Adipocyte (in vitro differentiated cells): ENCODE results near the gene PPM1J.

Source experiments
- DNase-seq: peaks from one replicate; pipeline ENCODE4 v3.0.0-alpha.2; 2015; ENCODE audit warnings: low read depth
- H3K27me3 ChIP-seq: replicated peaks from 2 replicates; pipeline ENCODE4 v1.7.0; 2013; ENCODE audit warnings: mild to moderate bottlenecking, low read length, moderate library complexity; ENCODE audit not compliant: control insufficient read depth, insufficient read depth
- H3K36me3 ChIP-seq: 2 replicates; pipeline ENCODE4 v1.7.0; 2013; ENCODE audit warnings: low read length, mild to moderate bottlenecking, moderate library complexity; ENCODE audit not compliant: control insufficient read depth, insufficient read depth, severe bottlenecking
- H3K4me1 ChIP-seq: 2 replicates; pipeline ENCODE4 v1.7.0; 2013; ENCODE audit warnings: mild to moderate bottlenecking, low read length, moderate library complexity; ENCODE audit not compliant: control insufficient read depth, insufficient read depth
- H3K4me3 ChIP-seq: 2 replicates; pipeline ENCODE4 v1.7.0; 2013; ENCODE audit warnings: mild to moderate bottlenecking, low read length, moderate library complexity
- H3K9ac ChIP-seq: 2 replicates; pipeline ENCODE4 v1.7.0; 2013; ENCODE audit warnings: mild to moderate bottlenecking, low read length, moderate library complexity
- H3K9me3 ChIP-seq: 2 replicates; pipeline ENCODE4 v1.7.0; 2013; ENCODE audit warnings: mild to moderate bottlenecking, low read length, moderate library complexity; ENCODE audit not compliant: control insufficient read depth

PPM1J gene

GRCh38 chr1:112715264-112716053 is at the start of gene PPM1J:
Gene PPM1J (minus strand): TSS chr1:112715332. CDS start chr1:112715301, 31 bp downstream.
- Histone ChIP-seq H3K36me3 (no peaks in the 10 kb centered on the region), H3K4me1 (peaks cover 19% of the 10 kb centered on the region), H3K9ac (peak within 1 kb of the TSS; percentile 48), H3K27me3 (peaks cover 3% of the 10 kb centered on the region), H3K4me3 (peak within 1 kb of the TSS; percentile 85), H3K9me3 (no peaks in the 10 kb centered on the region)
- DNase-seq = peak; percentile 93

GRCh38 chr1:112762541-112763500 is 47.7 kb upstream of the PPM1J start:
- DNase-seq = peak; percentile 24
- H3K9ac ChIP-seq = no peak overlapping the region
- peaks cover 4% of the 10 kb centered on the region for H3K27me3 ChIP-seq

GRCh38 chr1:112761714-112762480 is 46.8 kb upstream of the PPM1J start:
- no peak overlapping the region for H3K4me3 ChIP-seq
- H3K9me3 ChIP-seq = no peaks in the 10 kb centered on the region
- no peak for DNase-seq
- peaks cover 9% of the 10 kb centered on the region for H3K27me3 ChIP-seq
- H3K9ac ChIP-seq = no peak overlapping the region
- peaks cover 10% of the 10 kb centered on the region for H3K4me1 ChIP-seq
- H3K36me3 ChIP-seq = no peaks in the 10 kb centered on the region

More at GRCh38 chr1:112762541-112763500, 47.7 kb upstream of the PPM1J start:
- H3K36me3 ChIP-seq = no peaks in the 10 kb centered on the region
- H3K4me1 ChIP-seq = peaks cover 10% of the 10 kb centered on the region
- no peak overlapping the region for H3K4me3 ChIP-seq
- H3K9me3 ChIP-seq = peaks cover 3% of the 10 kb centered on the region

GRCh38 chr1:112759228-112759627 is 44.1 kb upstream of the PPM1J start:
- Histone ChIP-seq H3K4me3 (no peak overlapping the region), H3K4me1 (peaks cover 10% of the 10 kb centered on the region), H3K27me3 (peaks cover 10% of the 10 kb centered on the region), H3K9me3 (peaks cover 4% of the 10 kb centered on the region), H3K36me3 (no peaks in the 10 kb centered on the region), H3K9ac (no peak overlapping the region)
- DNase-seq = no peak

GRCh38 chr1:112754116-112754628 is 39.0 kb upstream of the PPM1J start:
- Histone ChIP-seq H3K27me3 (peaks cover 6% of the 10 kb centered on the region), H3K36me3 (no peaks in the 10 kb centered on the region), H3K9ac (no peak overlapping the region), H3K4me1 (no peaks in the 10 kb centered on the region), H3K4me3 (no peak overlapping the region), H3K9me3 (peaks cover 6% of the 10 kb centered on the region)
- no peak for DNase-seq

- no peaks in the 10 kb centered on the region for H3K4me1 ChIP-seq
- no peaks in the 10 kb centered on the region for H3K9me3 ChIP-seq
- H3K27me3 ChIP-seq = peaks cover 3% of the 10 kb centered on the region
- H3K36me3 ChIP-seq = no peaks in the 10 kb centered on the region
- H3K4me3 ChIP-seq = no peak overlapping the region
- DNase-seq = no peak
- H3K9ac ChIP-seq = no peak overlapping the region
These were observed 33.3 kb upstream of the PPM1J start for GRCh38 chr1:112748396-112748795.

GRCh38 chr1:112744009-112744578 is 29.0 kb upstream of the PPM1J start:
- Histone ChIP-seq H3K9me3 (no peaks in the 10 kb centered on the region), H3K27me3 (peaks cover 3% of the 10 kb centered on the region), H3K36me3 (no peaks in the 10 kb centered on the region), H3K4me3 (peak overlapping the region; percentile 66), H3K9ac (no peak overlapping the region), H3K4me1 (no peaks in the 10 kb centered on the region)
- peak; percentile 45 for DNase-seq

- Histone ChIP-seq H3K9me3 (no peaks in the 10 kb centered on the region), H3K4me1 (no peaks in the 10 kb centered on the region), H3K27me3 (peaks cover 3% of the 10 kb centered on the region), H3K4me3 (peak overlapping the region; percentile 66), H3K36me3 (no peaks in the 10 kb centered on the region), H3K9ac (no peak overlapping the region)
- DNase-seq = peak; percentile 50
These were observed 28.3 kb upstream of the PPM1J start for GRCh38 chr1:112743174-112744008.

- Histone ChIP-seq H3K9me3 (no peaks in the 10 kb centered on the region), H3K9ac (no peak overlapping the region), H3K36me3 (no peaks in the 10 kb centered on the region), H3K4me3 (no peak overlapping the region), H3K4me1 (peaks cover 4% of the 10 kb centered on the region), H3K27me3 (no peaks in the 10 kb centered on the region)
- DNase-seq = no peak
These were observed 22.4 kb upstream of the PPM1J start for GRCh38 chr1:112737573-112737972.

GRCh38 chr1:112735752-112736151 is 20.6 kb upstream of the PPM1J start:
- Histone ChIP-seq H3K9me3 (no peaks in the 10 kb centered on the region), H3K4me3 (no peak overlapping the region), H3K4me1 (peaks cover 4% of the 10 kb centered on the region), H3K36me3 (no peaks in the 10 kb centered on the region), H3K27me3 (no peaks in the 10 kb centered on the region), H3K9ac (no peak overlapping the region)
- peak; percentile 41 for DNase-seq
